ENCODE results near the gene ASXL1.

Gene ASXL1

GRCh38 chr20:32468313-32468640 lies 110.1 kb downstream of the ASXL1 start:
- no peak for DNase-seq

DNA sequence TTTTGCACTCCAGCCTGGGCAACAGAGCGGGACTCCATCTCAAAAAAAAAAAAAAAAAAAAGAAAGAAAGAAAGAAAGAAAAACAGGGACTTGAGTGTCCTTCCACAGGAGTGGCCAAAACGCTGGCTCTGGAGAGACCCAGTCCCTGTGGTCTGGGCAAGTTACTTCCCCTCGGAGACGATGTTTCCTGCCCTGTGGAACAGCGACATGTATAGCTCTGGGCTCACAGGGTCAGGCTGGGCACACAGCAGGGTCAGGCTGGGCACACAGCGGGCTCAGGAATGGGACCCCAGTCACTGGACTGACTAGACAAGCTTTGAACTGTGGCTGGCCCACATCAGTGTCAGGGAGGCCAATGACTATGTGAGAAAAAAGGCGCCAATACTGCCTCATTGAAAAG lies 110.7 kb downstream of the ASXL1 start:
- DNase-seq: no peak

DNA sequence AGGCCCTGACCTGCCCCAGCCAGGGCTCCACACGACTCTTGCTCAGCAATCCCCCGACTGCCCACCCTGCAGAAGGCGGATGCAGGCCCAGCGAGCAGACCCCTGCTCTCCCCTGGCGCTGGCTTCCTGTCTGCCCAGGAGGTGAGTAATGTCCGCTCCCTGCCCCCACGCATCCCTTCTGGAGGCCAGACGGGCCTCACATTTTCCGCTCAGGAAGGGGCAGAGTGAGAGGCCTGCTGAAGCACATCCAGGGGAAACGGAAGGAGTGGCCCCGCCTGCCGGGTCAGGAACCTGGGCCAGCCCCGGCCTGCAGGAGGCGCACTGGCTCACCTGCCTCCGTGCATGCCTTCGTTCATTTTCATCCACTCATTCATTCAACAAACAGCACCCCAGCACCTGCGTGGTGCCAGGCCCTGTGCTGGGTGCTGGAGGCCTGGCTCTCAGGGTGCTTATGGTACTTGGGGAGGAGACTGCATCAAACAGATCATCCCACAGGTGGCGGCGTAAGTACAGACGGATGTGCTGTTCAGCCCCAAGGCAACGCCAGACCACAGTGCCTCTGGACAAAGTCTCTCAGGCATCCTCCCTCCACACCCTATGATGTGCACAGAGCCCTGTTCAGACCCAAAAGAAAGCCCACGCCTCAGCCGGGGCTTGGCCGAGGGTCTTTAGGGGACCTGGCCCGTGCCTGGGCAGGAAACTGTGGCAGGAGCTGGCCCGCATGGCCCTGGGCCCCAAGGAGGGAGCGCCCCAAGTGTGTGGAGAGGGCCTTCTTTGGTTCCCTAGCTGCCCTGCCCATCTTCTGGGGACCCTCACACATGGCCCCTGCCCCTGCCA lies 112.1 kb downstream of the ASXL1 start:
- DNase-seq: peak; percentile 74 to 81

DNA sequence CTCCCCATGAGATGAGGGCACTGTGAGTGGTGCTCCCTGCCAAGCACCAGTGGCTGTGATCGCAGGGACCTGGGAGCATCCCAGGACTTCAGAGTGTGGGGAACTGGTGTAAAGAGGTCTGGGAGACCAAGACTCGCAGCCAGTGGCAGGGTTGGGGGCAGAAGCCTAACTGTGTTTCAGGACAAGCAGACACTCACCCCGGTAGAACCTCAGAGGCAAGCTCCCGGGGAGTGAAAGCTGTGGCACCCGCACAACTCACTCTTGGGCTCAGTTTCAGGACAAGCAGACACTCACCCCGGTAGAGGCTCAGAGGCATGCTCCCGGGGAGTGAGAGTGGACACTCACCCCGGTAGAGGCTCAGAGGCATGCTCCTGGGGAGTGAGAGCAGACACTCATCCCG lies 112.8 kb downstream of the ASXL1 start:
- no peak for DNase-seq

- no peak for DNase-seq
These were observed 114.6 kb downstream of the ASXL1 start for GRCh38 chr20:32472581-32473207.

DNA sequence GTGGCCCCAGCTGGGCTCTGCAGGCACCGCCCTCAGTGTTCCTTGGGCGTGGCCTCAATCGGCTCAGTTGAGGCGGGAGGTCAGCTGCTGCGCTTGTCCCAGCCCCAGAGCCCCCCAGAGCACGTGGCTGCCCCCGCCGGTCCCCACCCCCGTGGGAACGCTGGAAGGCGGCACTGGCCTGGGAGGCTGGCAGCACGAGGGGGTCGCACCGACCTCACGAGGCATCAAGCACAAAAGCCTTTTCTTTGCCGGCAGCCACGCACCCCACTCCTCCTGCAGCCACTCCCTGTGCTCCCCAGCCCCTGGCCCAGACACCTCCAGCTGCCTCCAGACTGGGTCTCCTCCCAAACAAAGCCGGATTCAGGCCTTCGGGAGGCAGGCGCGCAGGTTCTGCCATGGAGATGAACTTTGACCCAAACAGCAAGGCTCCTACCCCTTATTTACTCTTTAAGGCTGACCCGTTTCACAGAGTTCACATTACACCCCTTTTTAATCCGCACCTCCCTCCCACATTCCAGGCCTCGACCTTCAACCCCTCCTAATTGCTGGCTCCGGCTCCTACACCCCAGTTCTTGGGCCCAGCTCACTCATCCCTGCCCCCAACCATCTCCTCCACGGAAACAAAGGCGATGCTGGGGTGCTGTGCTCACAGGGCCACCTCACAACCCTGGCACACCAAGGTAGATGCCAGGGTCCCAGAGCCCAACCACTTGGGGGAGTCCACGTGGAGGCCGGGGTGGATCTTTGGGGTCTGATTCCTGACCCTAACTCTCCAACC lies 115.3 kb downstream of the ASXL1 start:
- no peak for DNase-seq

- no peak for DNase-seq
These were observed 116.0 kb downstream of the ASXL1 start for GRCh38 chr20:32474009-32474716.

DNA sequence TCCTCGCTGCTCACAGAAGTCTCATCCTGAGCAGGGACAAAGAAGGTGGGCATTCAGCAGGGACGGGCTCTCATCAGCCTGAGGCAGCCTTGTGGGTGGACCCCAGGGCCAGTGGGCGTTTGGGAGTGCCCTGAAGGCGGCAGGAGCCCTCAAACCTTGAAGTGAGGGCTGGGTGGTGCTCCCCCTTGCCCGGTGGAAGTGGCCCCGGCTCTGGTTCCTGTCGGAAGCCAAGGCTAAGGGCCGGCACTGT lies 116.5 kb downstream of the ASXL1 start:
- DNase-seq: no peak

GRCh38 chr20:32474967-32475811 lies 117.1 kb downstream of the ASXL1 start:
- peak in 1 of 2 experiments; percentile 37 for DNase-seq

- no peak for DNase-seq
These were observed 118.8 kb downstream of the ASXL1 start for GRCh38 chr20:32476684-32477593.

DNA sequence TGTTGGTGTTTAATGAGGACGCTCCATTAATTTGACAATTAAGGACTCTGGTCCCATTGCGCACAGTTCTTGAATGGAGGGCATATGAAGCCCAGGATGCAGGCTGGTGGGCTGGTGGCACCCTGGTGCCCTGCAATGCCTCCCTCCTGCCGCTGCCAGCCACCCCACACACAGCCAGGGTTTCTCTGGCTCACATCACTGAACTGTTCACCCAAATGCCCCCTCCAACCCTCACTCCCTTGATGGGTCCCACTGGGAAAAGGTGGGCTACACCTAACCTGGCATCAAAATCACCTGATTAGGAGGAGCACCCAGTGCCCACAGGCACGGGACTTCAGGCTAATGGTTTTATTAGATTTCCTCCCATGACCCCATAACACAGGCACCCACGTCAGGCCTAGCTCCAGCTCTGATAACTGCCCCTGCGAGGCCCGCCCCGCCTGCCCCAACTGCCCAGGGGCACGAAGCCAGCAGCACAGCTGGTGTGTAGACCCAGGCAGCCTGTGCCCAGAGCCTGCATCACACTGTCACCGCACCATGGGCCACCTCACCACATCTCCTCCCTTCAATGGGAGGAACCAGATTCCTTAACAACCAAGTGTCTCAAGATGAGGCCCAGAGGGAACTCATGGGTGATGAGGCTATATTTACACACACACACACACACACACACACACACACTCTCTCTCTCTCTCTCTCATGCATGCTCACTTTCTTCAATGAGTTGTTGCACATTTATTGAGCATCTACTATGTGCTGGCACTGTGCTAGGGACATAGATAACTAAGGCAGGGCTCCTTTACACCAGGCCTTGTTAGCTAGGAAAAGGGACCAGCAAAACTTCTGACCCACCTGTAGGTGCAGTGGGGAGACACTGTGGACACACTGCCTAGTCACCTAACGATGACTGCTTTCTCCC lies 119.7 kb downstream of the ASXL1 start:
- no peak for DNase-seq

DNA sequence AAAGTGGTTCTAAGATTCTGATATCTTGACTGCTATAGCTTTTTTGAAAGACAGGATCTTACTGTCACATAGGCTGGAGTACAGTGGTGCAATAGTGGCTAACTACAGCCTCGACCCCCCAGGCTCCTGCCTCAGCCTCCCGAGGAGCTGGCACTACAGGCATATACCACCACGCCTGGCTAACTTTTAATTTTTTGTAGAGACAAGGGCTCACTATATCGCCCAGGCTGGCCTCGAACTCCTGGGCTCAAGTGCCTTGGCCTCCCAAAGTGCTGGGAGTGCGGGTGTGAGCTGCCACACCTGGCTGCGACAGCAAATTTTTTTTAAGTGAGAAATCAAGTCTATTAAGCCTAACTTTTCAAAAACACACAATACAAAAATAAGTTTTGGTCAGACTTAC lies 120.4 kb downstream of the ASXL1 start:
- DNase-seq: no peak

DNA sequence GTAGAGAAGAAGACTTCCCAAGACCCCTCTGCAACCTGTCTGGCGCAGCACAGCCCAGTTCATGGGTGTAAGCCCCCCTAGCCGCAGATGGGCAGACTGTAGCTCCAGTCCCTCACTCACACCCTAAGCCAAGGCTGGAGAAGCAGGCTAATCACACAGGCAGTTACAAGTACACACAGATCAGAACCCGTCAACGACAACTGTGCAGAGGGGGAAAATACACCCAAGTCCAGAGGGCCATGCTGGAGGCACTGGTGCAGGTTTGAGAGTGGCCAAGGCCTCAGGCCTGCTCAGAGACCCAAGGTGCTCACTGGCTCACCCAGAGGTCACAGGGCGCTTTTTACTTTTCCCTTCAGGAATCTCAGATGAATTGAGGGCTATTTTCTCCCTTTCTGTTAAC lies 120.9 kb downstream of the ASXL1 start:
- DNase-seq: no peak

GRCh38 chr20:32479697-32480171 lies 121.6 kb downstream of the ASXL1 start:
- no peak for DNase-seq

- DNase-seq: no peak
These were observed 122.5 kb downstream of the ASXL1 start for GRCh38 chr20:32480371-32481241.

GRCh38 chr20:32481311-32482142 lies 123.4 kb downstream of the ASXL1 start:
- no peak for DNase-seq

DNA sequence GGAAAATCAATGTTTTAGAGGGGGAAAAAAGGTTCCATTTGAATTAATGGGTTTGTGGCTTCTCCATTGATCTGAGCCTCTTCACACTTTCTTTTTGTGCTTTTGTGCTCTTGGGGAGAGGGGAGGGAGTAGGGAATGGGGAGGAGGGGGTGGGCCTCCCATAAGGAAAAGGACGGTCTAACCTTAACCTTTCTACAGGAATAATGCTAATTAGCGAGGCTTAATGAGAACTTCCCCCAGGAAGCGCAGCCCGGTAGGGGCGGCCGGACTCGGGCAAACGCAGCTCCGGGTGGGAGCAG lies 124.0 kb downstream of the ASXL1 start:
- DNase-seq: no peak
